WTC11 (cell line): ENCODE data around the gene DNAH17. TPM values are rescaled to one million over a fixed set of nuclear protein-coding genes. Genes with fewer than 3 reads are reported as not detected.

Experiments used
- ATAC-seq: fragments of 200-7000 bp; cut with Tn5 transposase; 2 replicates; pipeline ENCODE4 v1.10.0; 2021; ENCODE audit warnings: mild to moderate bottlenecking, moderate library complexity
- CTCF ChIA-PET: fragments of 300-600 bp; sonication (Branson Sonifier 250); formaldehyde crosslinking; loops from one replicate; lab custom pipeline; 2021; ENCODE audit warnings: antibody characterized with exemption; lab: Charles Lee
- POLR2A ChIA-PET: fragments of 350-600 bp; sonication (Branson Sonifier 250); formaldehyde crosslinking; loops from one replicate; lab custom pipeline; 2021; ENCODE audit warnings: antibody characterized with exemption; lab: Charles Lee
- DNase-seq: peaks from one replicate; pipeline ENCODE4 v3.0.0; 2021; ENCODE audit warnings: low spot score
- H3K27ac Mint-ChIP-seq: 2 replicates; pipeline ENCODE4 v1.8.0; 2021; ENCODE audit warnings: mixed read lengths
- H3K27me3 Mint-ChIP-seq: 2 replicates; pipeline ENCODE4 v1.8.0; 2021; ENCODE audit warnings: low read depth, mild to moderate bottlenecking, moderate library complexity, mixed read lengths
- H3K36me3 Mint-ChIP-seq: 2 replicates; pipeline ENCODE4 v1.8.0; 2021; ENCODE audit warnings: mixed read lengths
- H3K4me1 Mint-ChIP-seq: 2 replicates; pipeline ENCODE4 v1.8.0; 2022; ENCODE audit warnings: mixed read lengths
- H3K4me3 Mint-ChIP-seq: 2 replicates; pipeline ENCODE4 v1.8.0; 2021; ENCODE audit warnings: mild to moderate bottlenecking, moderate library complexity, mixed read lengths
- H3K9me3 Mint-ChIP-seq: 2 replicates; pipeline ENCODE4 v1.8.0; 2021; ENCODE audit warnings: mixed read lengths
- ATF1 ChIP-seq: sonication (generic); formaldehyde crosslinking; IDR thresholded peaks from 2 replicates; pipeline ENCODE4 v1.8.1; 2023; ENCODE audit warnings: mild to moderate bottlenecking, moderate library complexity, missing genetic modification reagents
- ATF3 ChIP-seq: sonication (generic); formaldehyde crosslinking; conservative IDR thresholded peaks from 2 replicates; pipeline ENCODE4 v1.8.1; 2022; ENCODE audit warnings: mild to moderate bottlenecking, missing genetic modification reagents
- CTCF ChIP-seq: fragments of 200-600 bp; IDR thresholded peaks from 2 replicates; pipeline ENCODE4 v1.8.0; 2022; ENCODE audit warnings: antibody characterized with exemption
- E2F1 ChIP-seq: sonication (generic); formaldehyde crosslinking; IDR thresholded peaks from 2 replicates; pipeline ENCODE4 v1.8.0; 2022; ENCODE audit warnings: mild to moderate bottlenecking, missing genetic modification reagents
- ELF4 ChIP-seq: sonication (generic); formaldehyde crosslinking; IDR thresholded peaks from 2 replicates; pipeline ENCODE4 v1.8.1; 2022; ENCODE audit warnings: low read depth, mild to moderate bottlenecking, moderate library complexity, missing genetic modification reagents
- ERG ChIP-seq: fragments of 250-450 bp; sonication (Bioruptor Pico); IDR thresholded peaks from 2 replicates; pipeline ENCODE4 v1.8.0; 2021; ENCODE audit warnings: mild to moderate bottlenecking
- FOXP1 ChIP-seq: sonication (generic); formaldehyde crosslinking; IDR thresholded peaks from 2 replicates; pipeline ENCODE4 v1.8.0; 2022; ENCODE audit warnings: missing genetic modification reagents, mild to moderate bottlenecking, moderate library complexity, borderline replicate concordance
- GTF2I ChIP-seq: fragments of 250-450 bp; sonication (Bioruptor Pico); conservative IDR thresholded peaks from 2 replicates; pipeline ENCODE4 v1.4.0; 2021; ENCODE audit warnings: mild to moderate bottlenecking
- HMGA2 ChIP-seq: fragments of 250-450 bp; sonication (Bioruptor Pico); IDR thresholded peaks from 2 replicates; pipeline ENCODE4 v1.4.0; 2021; ENCODE audit warnings: mild to moderate bottlenecking, moderate library complexity
- JUN ChIP-seq: sonication (generic); formaldehyde crosslinking; IDR thresholded peaks from 2 replicates; pipeline ENCODE4 v1.8.0; 2023; ENCODE audit warnings: mild to moderate bottlenecking, missing genetic modification reagents
- KAT7 ChIP-seq: sonication (generic); formaldehyde crosslinking; IDR thresholded peaks from 2 replicates; pipeline ENCODE4 v1.8.1; 2023; ENCODE audit warnings: missing genetic modification reagents, mild to moderate bottlenecking, borderline replicate concordance
- MAX ChIP-seq: sonication (generic); formaldehyde crosslinking; IDR thresholded peaks from 2 replicates; pipeline ENCODE4 v1.8.0; 2022; ENCODE audit warnings: mild to moderate bottlenecking, missing genetic modification reagents
- NFE2L1 ChIP-seq: sonication (generic); formaldehyde crosslinking; IDR thresholded peaks from 2 replicates; pipeline ENCODE4 v1.8.1; 2023; ENCODE audit warnings: missing genetic modification reagents
- NFYB ChIP-seq: sonication (generic); formaldehyde crosslinking; conservative IDR thresholded peaks from 2 replicates; pipeline ENCODE4 v1.8.0; 2022; ENCODE audit warnings: low read depth, missing genetic modification reagents
- NR1H2 ChIP-seq: sonication (generic); formaldehyde crosslinking; IDR thresholded peaks from 2 replicates; pipeline ENCODE4 v1.9.0; 2021; ENCODE audit warnings: mild to moderate bottlenecking, moderate library complexity, missing genetic modification reagents
- OVOL2 ChIP-seq: fragments of 250-450 bp; sonication (Bioruptor Pico); IDR thresholded peaks from 2 replicates; pipeline ENCODE4 v1.9.0; 2021; ENCODE audit warnings: mild to moderate bottlenecking, borderline replicate concordance
- RORB ChIP-seq: fragments of 250-450 bp; sonication (Bioruptor Pico); IDR thresholded peaks from 2 replicates; pipeline ENCODE4 v1.9.0; 2021; ENCODE audit warnings: mild to moderate bottlenecking
- SOX15 ChIP-seq: fragments of 250-450 bp; sonication (Bioruptor Pico); IDR thresholded peaks from 2 replicates; pipeline ENCODE4 v1.9.0; 2021; ENCODE audit warnings: mild to moderate bottlenecking
- STAT6 ChIP-seq: sonication (generic); formaldehyde crosslinking; conservative IDR thresholded peaks from 2 replicates; pipeline ENCODE4 v1.8.1; 2023; ENCODE audit warnings: mild to moderate bottlenecking, low read depth, missing genetic modification reagents, moderate library complexity
- TCF7 ChIP-seq: sonication (generic); formaldehyde crosslinking; IDR thresholded peaks from 2 replicates; pipeline ENCODE4 v1.8.0; 2022; ENCODE audit warnings: mild to moderate bottlenecking, low read depth, missing genetic modification reagents, moderate library complexity
- TEAD1 ChIP-seq: sonication (generic); formaldehyde crosslinking; IDR thresholded peaks from 2 replicates; pipeline ENCODE4 v1.8.0; 2022; ENCODE audit warnings: mild to moderate bottlenecking, missing genetic modification reagents
- TP53 ChIP-seq: sonication (generic); formaldehyde crosslinking; IDR thresholded peaks from 2 replicates; pipeline ENCODE4 v1.8.1; 2023; ENCODE audit warnings: mild to moderate bottlenecking, missing genetic modification reagents
- ZNF138 ChIP-seq: sonication (generic); formaldehyde crosslinking; conservative IDR thresholded peaks from 2 replicates; pipeline ENCODE4 v1.8.1; 2022; ENCODE audit warnings: mild to moderate bottlenecking, moderate library complexity, missing genetic modification reagents
- ZNF232 ChIP-seq: sonication (generic); formaldehyde crosslinking; IDR thresholded peaks from 2 replicates; pipeline ENCODE4 v1.8.0; 2022; ENCODE audit warnings: mild to moderate bottlenecking, missing genetic modification reagents
- ZNF263 ChIP-seq: sonication (generic); formaldehyde crosslinking; IDR thresholded peaks from 2 replicates; pipeline ENCODE4 v1.8.1; 2022; ENCODE audit warnings: low read depth, mild to moderate bottlenecking, moderate library complexity, missing genetic modification reagents
- ZNF423 ChIP-seq: fragments of 250-450 bp; sonication (Bioruptor Pico); IDR thresholded peaks from 2 replicates; pipeline ENCODE4 v2.1.2; 2022; ENCODE audit warnings: mild to moderate bottlenecking, moderate library complexity
- ZNF425 ChIP-seq: fragments of 250-450 bp; sonication (Bioruptor Pico); conservative IDR thresholded peaks from 2 replicates; pipeline ENCODE4 v1.9.0; 2021; ENCODE audit warnings: mild to moderate bottlenecking
- total RNA-seq: library from RNA; stranded (reverse); gene quantifications from 3 replicates; pipeline ENCODE4 v1.2.3, GENCODE V29; 2021

DNAH17 gene
- total RNA-seq, 1 experiment from 2014 or later = 0.87 TPM

- ChIA-PET CTCF (no interaction called here), POLR2A (no interaction called here)
- TF ChIP-seq NFYB = no peak
- no peak for TF ChIP-seq CTCF
- TF ChIP-seq KAT7 (CRISPR knock-in tag) = no peak
- TF ChIP-seq NR1H2 (CRISPR knock-in tag) = no peak
- no peak for TF ChIP-seq TP53 (CRISPR knock-in tag)
- no peak for TF ChIP-seq SOX15 (CRISPR knock-in tag)
- no peak for TF ChIP-seq ZNF232
- TF ChIP-seq RORB = no peak
- TF ChIP-seq E2F1 (CRISPR knock-in tag) = no peak
- no peak for TF ChIP-seq GTF2I (CRISPR knock-in tag)
- TF ChIP-seq TEAD1 = no peak
- no peak for TF ChIP-seq NFE2L1
- no peak for TF ChIP-seq ZNF425 (CRISPR knock-in tag)
- no peak for TF ChIP-seq ATF3 (CRISPR knock-in tag)
- no peak for TF ChIP-seq ERG
- TF ChIP-seq HMGA2 (CRISPR knock-in tag) = no peak
- no peaks in the 10 kb centered on the region for H3K36me3 Mint-ChIP-seq
- no peak for ATAC-seq
- H3K27ac Mint-ChIP-seq = no peak overlapping the region
- H3K9me3 Mint-ChIP-seq = no peaks in the 10 kb centered on the region
- no peak for DNase-seq
- H3K4me1 Mint-ChIP-seq = peaks cover 7% of the 10 kb centered on the region
- no peaks in the 10 kb centered on the region; the same call in 1 of the 2 replicates for H3K27me3 Mint-ChIP-seq
- no peak overlapping the region for H3K4me3 Mint-ChIP-seq
Measured at GRCh38 chr17:78530675-78531074, 46.5 kb downstream of the DNAH17 start.

- Mint-ChIP-seq H3K36me3 (no peaks in the 10 kb centered on the region), H3K4me1 (peaks cover 9% of the 10 kb centered on the region), H3K27me3 (no peaks in the 10 kb centered on the region; the same call in 1 of the 2 replicates), H3K9me3 (no peaks in the 10 kb centered on the region), H3K4me3 (no peak overlapping the region), H3K27ac (no peak overlapping the region)
- no peak for DNase-seq
- TF ChIP-seq OVOL2 (CRISPR knock-in tag) = no peak
- no peak for TF ChIP-seq FOXP1 (CRISPR knock-in tag)
- no peak for TF ChIP-seq STAT6 (CRISPR knock-in tag)
- TF ChIP-seq ZNF138 (CRISPR knock-in tag) = no peak
- TF ChIP-seq NR1H2 (CRISPR knock-in tag) = no peak
- TF ChIP-seq ELF4 (CRISPR knock-in tag) = no peak
- TF ChIP-seq ZNF232 = no peak
- TF ChIP-seq ZNF423 = no peak
- no peak for TF ChIP-seq ZNF263 (CRISPR knock-in tag)
- no peak for TF ChIP-seq TCF7 (CRISPR knock-in tag)
- TF ChIP-seq JUN = no peak
- TF ChIP-seq MAX (CRISPR knock-in tag) = no peak
- no peak for TF ChIP-seq ATF1 (CRISPR knock-in tag)
- ChIA-PET CTCF (no interaction called here), POLR2A (no interaction called here)
- ATAC-seq = no peak
Measured at GRCh38 chr17:78529871-78530670, 47.1 kb downstream of the DNAH17 start.
